Measurements from ENCODE around the gene NOS3.

- TF ChIP-seq EZH2phosphoT487 (IDR thresholded peaks at IDR 0.05; ENCODE audit: low read depth): no peak
- no peak for TF ChIP-seq CTCF (IDR thresholded peaks at IDR 0.05; ENCODE audit: low read depth, low read length)
Measured at GRCh38 chr7:150964593-150965111, 26.2 kb upstream of the NOS3 start.

Data from OCI-LY3 (cell line).